IMR-90 (cell line): ENCODE results near the gene TRAF3.

Source experiments
- BHLHE40 ChIP-seq: fragments of 150-350 bp; IDR thresholded peaks from 2 replicates; pipeline ENCODE4 v1.6.1; 2016; ENCODE audit warnings: mild to moderate bottlenecking, low read depth, low read length
- CEBPB ChIP-seq: IDR thresholded peaks from 2 replicates; pipeline ENCODE4 v1.6.1; 2012; ENCODE audit warnings: low read depth, low read length, improper control_type of control experiment
- CHD1 ChIP-seq: IDR thresholded peaks from 2 replicates; pipeline ENCODE4 v1.6.1; 2012; ENCODE audit warnings: low read depth, low read length, improper control_type of control experiment
- CTCF ChIP-seq: conservative IDR thresholded peaks from 2 replicates; pipeline ENCODE4 v1.5.1; 2012; ENCODE audit warnings: mild to moderate bottlenecking, low read depth, low read length, improper control_type of control experiment
- FOS ChIP-seq: fragments of 150-350 bp; IDR thresholded peaks from 2 replicates; pipeline ENCODE4 v1.6.1; 2016; ENCODE audit warnings: low read depth, low read length
- MAFK ChIP-seq: IDR thresholded peaks from 2 replicates; pipeline ENCODE4 v1.6.1; 2012; ENCODE audit warnings: low read depth, low read length, improper control_type of control experiment
- MAZ ChIP-seq: IDR thresholded peaks from 2 replicates; pipeline ENCODE4 v1.6.1; 2012; ENCODE audit warnings: low read depth, mild to moderate bottlenecking, low read length, improper control_type of control experiment, moderate library complexity, borderline replicate concordance
- MXI1 ChIP-seq: IDR thresholded peaks from 2 replicates; pipeline ENCODE4 v1.6.1; 2012; ENCODE audit warnings: low read depth, mild to moderate bottlenecking, low read length, moderate library complexity, borderline replicate concordance
- POLR2A ChIP-seq: IDR thresholded peaks from 2 replicates; pipeline ENCODE4 v1.6.1; 2012; ENCODE audit warnings: mild to moderate bottlenecking, low read depth, low read length
- RAD21 ChIP-seq: IDR thresholded peaks from 2 replicates; pipeline ENCODE4 v1.6.1; 2012; ENCODE audit warnings: low read length, improper control_type of control experiment
- SMC3 ChIP-seq: fragments of 150-350 bp; IDR thresholded peaks from 2 replicates; pipeline ENCODE4 v1.6.1; 2016; ENCODE audit warnings: low read depth, mild to moderate bottlenecking, antibody characterized with exemption, low read length, moderate library complexity
- USF2 ChIP-seq: fragments of 150-350 bp; IDR thresholded peaks from 2 replicates; pipeline ENCODE4 v1.6.1; 2017; ENCODE audit warnings: mild to moderate bottlenecking, antibody characterized with exemption, low read length, low read depth
- TF ChIP-seq, protein P1 (sequence below): fragments of 150-350 bp; IDR thresholded peaks from 2 replicates; pipeline ENCODE4 v1.6.1; 2016; ENCODE audit warnings: low read depth, mild to moderate bottlenecking, low read length, moderate library complexity, borderline replicate concordance

GRCh38 chr14:102821252-102821651 lies 44.0 kb downstream of the TRAF3 start:
- no peak for TF ChIP-seq CTCF
- no peak for TF ChIP-seq CEBPB
- no peak for TF ChIP-seq SMC3
- TF ChIP-seq BHLHE40, result no peak
- TF ChIP-seq FOS, result no peak
- no peak for TF ChIP-seq CHD1
- TF ChIP-seq, protein P1, sequence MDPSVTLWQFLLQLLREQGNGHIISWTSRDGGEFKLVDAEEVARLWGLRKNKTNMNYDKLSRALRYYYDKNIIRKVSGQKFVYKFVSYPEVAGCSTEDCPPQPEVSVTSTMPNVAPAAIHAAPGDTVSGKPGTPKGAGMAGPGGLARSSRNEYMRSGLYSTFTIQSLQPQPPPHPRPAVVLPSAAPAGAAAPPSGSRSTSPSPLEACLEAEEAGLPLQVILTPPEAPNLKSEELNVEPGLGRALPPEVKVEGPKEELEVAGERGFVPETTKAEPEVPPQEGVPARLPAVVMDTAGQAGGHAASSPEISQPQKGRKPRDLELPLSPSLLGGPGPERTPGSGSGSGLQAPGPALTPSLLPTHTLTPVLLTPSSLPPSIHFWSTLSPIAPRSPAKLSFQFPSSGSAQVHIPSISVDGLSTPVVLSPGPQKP, result no peak
- no peak for TF ChIP-seq POLR2A
- no peak for TF ChIP-seq RAD21
- no peak for TF ChIP-seq MXI1
- no peak for TF ChIP-seq USF2
- no peak for TF ChIP-seq MAFK
- TF ChIP-seq MAZ, result no peak
